Activated CD8-positive, alpha-beta memory T cell treated with anti-CD3 and anti-CD28 coated beads, Interleukin-2, amount 10 ng/mL, durations not matched to agents 7 days and 5 days (primary cell): ENCODE data around the gene CDKAL1. TPM values are rescaled to one million over a fixed set of nuclear protein-coding genes. Genes with fewer than 3 reads are reported as not detected.
"Not testable (repeated sequence)": the region's sequence is repeated elsewhere in the genome, so short reads cannot be mapped to it uniquely, and the experiment has no call there.

ENCODE experiments used
- ATAC-seq: fragments of 150-1000 bp; cut with Tn5 transposase; one replicate; pipeline ENCODE4 v1.10.0; 2021; ENCODE audit warnings: moderate library complexity
- CTCF ChIA-PET: fragments of 350-600 bp; sonication (Branson Sonifier 250); formaldehyde crosslinking; loops from one replicate; lab custom pipeline; 2021; ENCODE audit warnings: antibody characterized with exemption; lab: Charles Lee
- DNase-seq: peaks from one replicate; pipeline ENCODE4 v3.0.0-alpha.2; 2020
- H3K27ac Mint-ChIP-seq: one replicate; pipeline ENCODE4 v1.8.0; 2021; ENCODE audit warnings: mild to moderate bottlenecking, mixed read lengths
- H3K27me3 Mint-ChIP-seq: one replicate; pipeline ENCODE4 v1.8.0; 2021; ENCODE audit warnings: mixed read lengths
- H3K36me3 Mint-ChIP-seq: one replicate; pipeline ENCODE4 v1.8.0; 2021; ENCODE audit warnings: mild to moderate bottlenecking, mixed read lengths
- H3K4me1 Mint-ChIP-seq: one replicate; pipeline ENCODE4 v1.8.0; 2021; ENCODE audit warnings: mixed read lengths
- H3K4me3 Mint-ChIP-seq: one replicate; pipeline ENCODE4 v1.8.0; 2021; ENCODE audit warnings: mild to moderate bottlenecking, moderate library complexity, mixed read lengths
- H3K9me3 Mint-ChIP-seq: one replicate; pipeline ENCODE4 v1.8.0; 2022; ENCODE audit warnings: low read depth, mixed read lengths
- total RNA-seq, 2 experiments: library from RNA; stranded (reverse); gene quantifications; one replicate each; pipeline ENCODE4 v1.2.3, GENCODE V29; 2021

Gene CDKAL1
- total RNA-seq, 2 experiments from 2014 or later, result 27.9 to 30.0 TPM

DNA sequence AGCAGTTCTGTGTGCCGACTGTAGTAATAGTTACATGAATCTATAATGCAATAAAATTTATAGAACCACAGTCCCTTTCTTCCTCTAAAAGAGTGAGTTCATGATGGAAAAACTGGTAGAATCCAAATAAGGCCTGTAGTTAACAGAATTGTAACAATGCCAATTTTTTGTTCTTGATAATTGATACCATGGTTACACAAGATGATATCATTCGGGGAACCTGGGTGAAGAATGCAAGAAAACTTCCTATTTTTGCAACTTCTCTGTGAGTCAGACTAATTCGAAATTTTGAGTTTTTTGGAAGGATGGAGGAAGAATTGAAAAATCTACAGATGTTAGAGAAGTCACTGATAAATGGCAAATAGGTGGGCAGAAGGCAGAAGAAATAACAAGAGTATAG lies 381.8 kb downstream of the CDKAL1 start:
- peaks cover 16% of the 10 kb centered on the region for H3K4me1 Mint-ChIP-seq
- no peaks in the 10 kb centered on the region for H3K27me3 Mint-ChIP-seq
- no peak overlapping the region for H3K4me3 Mint-ChIP-seq
- H3K9me3 Mint-ChIP-seq, result peaks cover 11% of the 10 kb centered on the region
- no peak overlapping the region for H3K27ac Mint-ChIP-seq
- peaks cover 24% of the 10 kb centered on the region for H3K36me3 Mint-ChIP-seq
- ATAC-seq (no peak), DNase-seq (no peak)
- CTCF ChIA-PET, result no interaction called here

- CTCF ChIA-PET, result no interaction called here
- DNase-seq, result no peak
- H3K9me3 Mint-ChIP-seq, result peaks cover 18% of the 10 kb centered on the region
- peaks cover 24% of the 10 kb centered on the region for H3K36me3 Mint-ChIP-seq
- no peaks in the 10 kb centered on the region for H3K27me3 Mint-ChIP-seq
- peaks cover 22% of the 10 kb centered on the region for H3K4me1 Mint-ChIP-seq
- no peak overlapping the region for H3K4me3 Mint-ChIP-seq
- no peak for ATAC-seq
- H3K27ac Mint-ChIP-seq, result no peak overlapping the region
Observed at GRCh38 chr6:20918868-20919267, 384.6 kb downstream of the CDKAL1 start.

- Mint-ChIP-seq H3K4me1 (peaks cover 27% of the 10 kb centered on the region), H3K27me3 (no peaks in the 10 kb centered on the region), H3K36me3 (peaks cover 26% of the 10 kb centered on the region), H3K4me3 (no peak overlapping the region), H3K27ac (peak overlapping the region; percentile 24), H3K9me3 (peaks cover 21% of the 10 kb centered on the region)
- DNase-seq (no peak), ATAC-seq (peak; percentile 86)
- CTCF ChIA-PET, result no interaction called here
Observed at GRCh38 chr6:20919677-20920385, 385.6 kb downstream of the CDKAL1 start.

- H3K27ac Mint-ChIP-seq, result no peak overlapping the region
- peaks cover 10% of the 10 kb centered on the region for H3K9me3 Mint-ChIP-seq
- H3K4me1 Mint-ChIP-seq, result peaks cover 27% of the 10 kb centered on the region
- CTCF ChIA-PET, result no interaction called here
- DNase-seq, result no peak
- peaks cover 14% of the 10 kb centered on the region for H3K36me3 Mint-ChIP-seq
- ATAC-seq, result no peak
- no peaks in the 10 kb centered on the region for H3K27me3 Mint-ChIP-seq
- H3K4me3 Mint-ChIP-seq, result no peak overlapping the region
Observed at GRCh38 chr6:20921578-20921977, 387.3 kb downstream of the CDKAL1 start.

GRCh38 chr6:20922743-20923142 lies 388.5 kb downstream of the CDKAL1 start:
- no peak overlapping the region for H3K4me3 Mint-ChIP-seq
- no peaks in the 10 kb centered on the region for H3K27me3 Mint-ChIP-seq
- peaks cover 10% of the 10 kb centered on the region for H3K9me3 Mint-ChIP-seq
- ATAC-seq (no peak), DNase-seq (no peak)
- peaks cover 27% of the 10 kb centered on the region for H3K4me1 Mint-ChIP-seq
- peaks cover 14% of the 10 kb centered on the region for H3K36me3 Mint-ChIP-seq
- no peak overlapping the region for H3K27ac Mint-ChIP-seq
- CTCF ChIA-PET, result no interaction called here

DNA sequence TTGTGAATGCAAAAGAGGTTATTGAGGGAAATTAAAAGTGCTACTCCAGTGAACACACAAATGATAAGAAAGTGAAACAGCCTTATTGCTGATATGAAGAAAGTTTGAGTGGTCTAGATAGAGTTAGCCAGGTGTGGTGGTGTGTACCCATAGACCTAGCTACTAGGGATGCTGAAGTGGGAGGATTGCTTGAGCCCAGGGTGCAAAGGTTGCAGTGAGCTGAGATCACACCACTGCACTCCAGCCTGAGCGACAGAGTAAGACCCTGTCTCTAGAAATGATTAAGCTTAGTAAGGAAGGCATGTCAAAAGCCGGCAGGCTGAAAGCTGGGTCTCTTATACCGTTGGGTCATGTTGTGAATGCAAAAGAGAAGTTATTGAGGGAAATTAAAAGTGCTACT lies 389.8 kb downstream of the CDKAL1 start:
- H3K4me3 Mint-ChIP-seq, DNase-seq, H3K27me3 Mint-ChIP-seq, CTCF ChIA-PET, ATAC-seq, H3K9me3 Mint-ChIP-seq, H3K27ac Mint-ChIP-seq: not testable (repeated sequence)
- Mint-ChIP-seq H3K4me1 (peaks cover 22% of the 10 kb centered on the region), H3K36me3 (peaks cover 14% of the 10 kb centered on the region)

DNA sequence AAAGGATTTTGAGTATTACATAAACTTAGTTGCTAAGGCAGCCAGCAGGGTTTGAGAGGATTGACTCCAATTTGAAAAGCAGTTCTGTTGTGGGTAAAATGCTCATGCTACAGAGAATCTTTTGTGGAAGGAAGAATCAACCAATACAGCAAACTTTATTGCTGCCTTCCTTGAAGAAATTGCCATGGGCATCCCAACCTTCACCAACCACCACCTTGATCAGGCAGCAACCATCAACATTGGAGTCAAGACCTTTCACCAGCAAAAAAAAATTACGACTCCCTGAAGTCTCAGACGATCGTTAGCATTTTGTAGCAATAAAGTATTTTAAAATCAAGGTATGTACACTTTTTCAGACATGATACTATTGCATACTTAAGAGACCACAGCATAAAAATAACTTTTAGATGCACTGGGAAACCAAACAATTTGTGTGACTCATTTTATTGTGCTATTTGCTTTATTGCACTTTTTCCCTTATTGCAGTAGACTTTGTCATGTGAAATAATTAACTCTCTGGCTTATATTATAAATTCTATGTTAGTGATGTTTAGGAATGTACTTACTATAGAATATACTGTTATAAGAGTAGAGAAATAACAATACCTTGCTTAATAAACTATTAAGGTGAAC lies 390.8 kb downstream of the CDKAL1 start:
- Mint-ChIP-seq H3K27ac (no peak overlapping the region), H3K4me3 (no peak overlapping the region), H3K4me1 (peaks cover 13% of the 10 kb centered on the region), H3K9me3 (peaks cover 10% of the 10 kb centered on the region), H3K36me3 (peaks cover 14% of the 10 kb centered on the region), H3K27me3 (no peaks in the 10 kb centered on the region)
- CTCF ChIA-PET, result no interaction called here
- DNase-seq, result no peak
- no peak for ATAC-seq

DNA sequence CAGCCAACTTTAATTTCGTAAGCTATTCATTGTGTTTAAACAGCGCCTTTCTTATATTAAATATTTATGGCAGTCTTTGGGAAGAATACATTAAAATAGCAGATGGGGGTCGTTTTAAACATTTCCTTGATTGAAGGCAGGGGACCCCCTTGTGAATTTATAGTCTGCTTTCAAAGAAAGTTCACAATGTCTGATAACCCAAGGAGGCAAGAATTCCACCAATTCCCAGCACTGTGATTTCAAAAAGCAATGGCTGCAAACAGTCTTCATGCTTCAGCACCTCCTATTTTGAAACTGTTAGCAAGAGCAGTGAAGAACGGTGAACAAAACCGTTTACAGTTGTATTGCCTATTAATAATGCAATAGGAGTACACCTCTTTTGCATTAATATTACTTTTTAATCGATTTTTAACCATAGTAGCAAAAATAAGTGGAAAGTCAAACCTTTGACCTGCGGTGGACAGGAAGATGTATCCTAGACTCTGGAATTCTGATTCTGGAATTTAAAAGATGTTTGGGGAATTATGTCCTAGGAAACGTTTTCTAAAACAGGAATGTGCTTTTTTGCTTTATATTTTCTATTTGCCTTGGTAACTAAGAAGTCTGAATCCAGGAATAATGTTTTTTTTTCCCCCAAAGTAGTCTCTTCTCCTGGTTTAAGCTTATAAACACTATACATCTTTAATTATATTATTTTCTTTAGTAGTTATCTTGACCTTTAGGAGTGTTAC lies 393.0 kb downstream of the CDKAL1 start:
- DNase-seq (no peak), ATAC-seq (no peak)
- Mint-ChIP-seq H3K4me3 (no peak overlapping the region), H3K27ac (no peak overlapping the region), H3K36me3 (peaks cover 12% of the 10 kb centered on the region), H3K27me3 (no peaks in the 10 kb centered on the region), H3K4me1 (peaks cover 11% of the 10 kb centered on the region), H3K9me3 (peaks cover 8% of the 10 kb centered on the region)
- CTCF ChIA-PET, result no interaction called here

DNA sequence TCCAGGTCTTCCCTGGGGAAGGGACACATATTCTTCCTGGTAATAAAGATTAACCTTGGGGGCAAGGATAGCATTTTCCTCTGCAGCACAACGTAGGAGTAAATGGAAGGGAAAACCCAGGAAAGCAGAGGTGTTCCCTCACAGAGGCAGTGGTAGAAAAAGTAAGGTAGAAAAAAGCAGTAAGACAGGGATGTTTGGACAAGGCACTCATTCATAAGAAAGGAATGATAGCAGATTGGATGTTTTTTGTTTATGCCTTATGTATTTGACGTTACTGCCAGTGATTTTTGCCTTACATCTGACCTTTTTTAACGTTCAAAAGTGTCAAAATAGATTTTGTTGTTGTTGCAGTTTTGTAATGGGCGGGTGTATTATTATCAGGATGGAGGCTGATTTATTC lies 395.0 kb downstream of the CDKAL1 start:
- H3K9me3 Mint-ChIP-seq, result peaks cover 3% of the 10 kb centered on the region
- peaks cover 2% of the 10 kb centered on the region for H3K36me3 Mint-ChIP-seq
- no peak overlapping the region for H3K4me3 Mint-ChIP-seq
- CTCF ChIA-PET, result no interaction called here
- H3K27ac Mint-ChIP-seq, result no peak overlapping the region
- ATAC-seq (no peak), DNase-seq (no peak)
- H3K4me1 Mint-ChIP-seq, result peaks cover 3% of the 10 kb centered on the region
- H3K27me3 Mint-ChIP-seq, result no peaks in the 10 kb centered on the region

GRCh38 chr6:20931093-20931492 lies 396.8 kb downstream of the CDKAL1 start:
- no peak overlapping the region for H3K4me3 Mint-ChIP-seq
- H3K27ac Mint-ChIP-seq, result no peak overlapping the region
- DNase-seq, result no peak
- H3K36me3 Mint-ChIP-seq, result peaks cover 2% of the 10 kb centered on the region
- no peak for ATAC-seq
- no peaks in the 10 kb centered on the region for H3K27me3 Mint-ChIP-seq
- CTCF ChIA-PET, result no interaction called here
- no peaks in the 10 kb centered on the region for H3K4me1 Mint-ChIP-seq
- H3K9me3 Mint-ChIP-seq, result no peaks in the 10 kb centered on the region

- Mint-ChIP-seq H3K36me3 (peaks cover 3% of the 10 kb centered on the region), H3K4me3 (no peak overlapping the region), H3K27me3 (no peaks in the 10 kb centered on the region), H3K9me3 (no peaks in the 10 kb centered on the region), H3K4me1 (no peaks in the 10 kb centered on the region), H3K27ac (no peak overlapping the region)
- DNase-seq (no peak), ATAC-seq (no peak)
- CTCF ChIA-PET, result no interaction called here
Observed at GRCh38 chr6:20931772-20932171, 397.5 kb downstream of the CDKAL1 start.

DNA sequence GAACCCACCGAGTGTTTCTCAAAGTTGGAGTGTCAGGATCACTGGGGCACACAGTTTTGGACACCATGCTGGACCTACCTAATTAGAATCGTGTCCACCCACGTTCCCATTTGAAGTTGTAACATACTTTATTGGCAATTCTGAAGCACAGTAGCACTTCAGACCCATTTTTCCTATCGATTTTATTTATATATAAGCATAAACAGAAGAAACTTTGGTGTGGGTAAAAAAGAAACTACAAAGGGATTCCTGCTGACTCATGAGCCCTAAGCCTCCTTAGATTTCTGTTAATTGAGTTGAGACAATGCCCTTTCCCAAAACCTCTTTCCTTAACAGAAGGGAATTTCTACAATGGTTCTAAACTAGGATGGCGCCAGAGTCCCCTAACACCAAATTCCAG lies 398.0 kb downstream of the CDKAL1 start:
- Mint-ChIP-seq H3K27ac (no peak overlapping the region), H3K27me3 (no peaks in the 10 kb centered on the region), H3K4me1 (no peaks in the 10 kb centered on the region), H3K9me3 (peaks cover under 1% of the 10 kb centered on the region), H3K4me3 (no peak overlapping the region), H3K36me3 (peaks cover 4% of the 10 kb centered on the region)
- CTCF ChIA-PET, result no interaction called here
- DNase-seq, result no peak
- ATAC-seq, result no peak

GRCh38 chr6:20933057-20933788 lies 399.0 kb downstream of the CDKAL1 start:
- H3K36me3 Mint-ChIP-seq, result peaks cover 7% of the 10 kb centered on the region
- peaks cover 3% of the 10 kb centered on the region for H3K9me3 Mint-ChIP-seq
- ATAC-seq, result no peak
- H3K4me1 Mint-ChIP-seq, result no peaks in the 10 kb centered on the region
- no peaks in the 10 kb centered on the region for H3K27me3 Mint-ChIP-seq
- CTCF ChIA-PET, result no interaction called here
- no peak overlapping the region for H3K4me3 Mint-ChIP-seq
- no peak for DNase-seq
- H3K27ac Mint-ChIP-seq, result no peak overlapping the region
